CD4-positive, alpha-beta T cell treated with Interleukin-15 for 1 hour (primary cell): ENCODE results near the gene SBNO2.

ENCODE experiments used
- DNase-seq: peaks from one replicate; pipeline ENCODE4 v3.0.0-alpha.2; 2020

Gene SBNO2

GRCh38 chr19:1085053-1085658, 88.9 kb downstream of the SBNO2 start:
- no peak for DNase-seq

- DNase-seq, result no peak
These were observed 89.8 kb downstream of the SBNO2 start for GRCh38 chr19:1084024-1084868.

GRCh38 chr19:1082928-1083816, 90.9 kb downstream of the SBNO2 start:
- no peak for DNase-seq

- DNase-seq, result peak; percentile 93
These were observed 91.7 kb downstream of the SBNO2 start for GRCh38 chr19:1082165-1082927.

GRCh38 chr19:1081301-1082164, 92.5 kb downstream of the SBNO2 start:
- DNase-seq, result no peak

- no peak for DNase-seq
These were observed 93.5 kb downstream of the SBNO2 start for GRCh38 chr19:1080360-1081161.

GRCh38 chr19:1079566-1080111, 94.4 kb downstream of the SBNO2 start:
- peak; percentile 66 for DNase-seq

GRCh38 chr19:1076951-1077350, 97.1 kb downstream of the SBNO2 start:
- DNase-seq, result peak; percentile 95

- no peak for DNase-seq
These were observed 98.1 kb downstream of the SBNO2 start for GRCh38 chr19:1076046-1076386.

GRCh38 chr19:1074544-1075283, 99.4 kb downstream of the SBNO2 start:
- peak; percentile 94 for DNase-seq

- DNase-seq, result no peak
These were observed 100.0 kb downstream of the SBNO2 start for GRCh38 chr19:1073956-1074517.

- no peak for DNase-seq
These were observed 100.8 kb downstream of the SBNO2 start for GRCh38 chr19:1073063-1073955.

GRCh38 chr19:1072371-1073015, 101.6 kb downstream of the SBNO2 start:
- no peak for DNase-seq

GRCh38 chr19:1070931-1071791, 102.9 kb downstream of the SBNO2 start:
- no peak for DNase-seq

GRCh38 chr19:1070576-1070930, 103.5 kb downstream of the SBNO2 start:
- no peak for DNase-seq

GRCh38 chr19:1069009-1069779, 104.9 kb downstream of the SBNO2 start:
- peak; percentile 86 for DNase-seq
